VCaP (cell line): Measurements from ENCODE around the gene SPATA9.

Source experiments
- H3K27ac ChIP-seq: fragments of 450-650 bp; 2 replicates; pipeline ENCODE4 v1.5.1; 2017
- TF ChIP-seq, protein P1 (sequence below): fragments of 450-650 bp; conservative IDR thresholded peaks from 2 replicates; pipeline ENCODE4 v1.5.1; 2017; ENCODE audit warnings: mild to moderate bottlenecking, moderate library complexity

SPATA9 gene

DNA sequence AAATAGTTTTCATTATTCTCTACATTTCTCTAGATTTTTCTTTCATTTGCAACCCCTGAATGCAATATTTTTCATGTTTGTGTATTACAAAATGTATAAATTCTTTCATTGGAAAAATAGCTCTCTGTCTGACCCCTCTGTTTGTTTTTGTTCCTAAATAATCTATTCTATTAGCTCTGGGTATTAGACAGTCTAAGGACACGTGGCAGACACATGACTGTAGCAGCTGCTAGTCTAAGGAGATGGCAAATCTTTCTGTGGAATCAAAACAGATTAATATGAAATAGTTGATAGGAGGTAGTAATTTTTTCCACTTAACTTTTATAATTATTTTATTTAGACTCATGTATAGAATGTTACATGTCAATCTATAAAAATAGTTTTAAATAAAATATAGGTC is 21.4 kb upstream of the SPATA9 start:
- no peak overlapping the region for H3K27ac ChIP-seq
- TF ChIP-seq, protein P1, sequence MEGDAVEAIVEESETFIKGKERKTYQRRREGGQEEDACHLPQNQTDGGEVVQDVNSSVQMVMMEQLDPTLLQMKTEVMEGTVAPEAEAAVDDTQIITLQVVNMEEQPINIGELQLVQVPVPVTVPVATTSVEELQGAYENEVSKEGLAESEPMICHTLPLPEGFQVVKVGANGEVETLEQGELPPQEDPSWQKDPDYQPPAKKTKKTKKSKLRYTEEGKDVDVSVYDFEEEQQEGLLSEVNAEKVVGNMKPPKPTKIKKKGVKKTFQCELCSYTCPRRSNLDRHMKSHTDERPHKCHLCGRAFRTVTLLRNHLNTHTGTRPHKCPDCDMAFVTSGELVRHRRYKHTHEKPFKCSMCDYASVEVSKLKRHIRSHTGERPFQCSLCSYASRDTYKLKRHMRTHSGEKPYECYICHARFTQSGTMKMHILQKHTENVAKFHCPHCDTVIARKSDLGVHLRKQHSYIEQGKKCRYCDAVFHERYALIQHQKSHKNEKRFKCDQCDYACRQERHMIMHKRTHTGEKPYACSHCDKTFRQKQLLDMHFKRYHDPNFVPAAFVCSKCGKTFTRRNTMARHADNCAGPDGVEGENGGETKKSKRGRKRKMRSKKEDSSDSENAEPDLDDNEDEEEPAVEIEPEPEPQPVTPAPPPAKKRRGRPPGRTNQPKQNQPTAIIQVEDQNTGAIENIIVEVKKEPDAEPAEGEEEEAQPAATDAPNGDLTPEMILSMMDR: no peak

DNA sequence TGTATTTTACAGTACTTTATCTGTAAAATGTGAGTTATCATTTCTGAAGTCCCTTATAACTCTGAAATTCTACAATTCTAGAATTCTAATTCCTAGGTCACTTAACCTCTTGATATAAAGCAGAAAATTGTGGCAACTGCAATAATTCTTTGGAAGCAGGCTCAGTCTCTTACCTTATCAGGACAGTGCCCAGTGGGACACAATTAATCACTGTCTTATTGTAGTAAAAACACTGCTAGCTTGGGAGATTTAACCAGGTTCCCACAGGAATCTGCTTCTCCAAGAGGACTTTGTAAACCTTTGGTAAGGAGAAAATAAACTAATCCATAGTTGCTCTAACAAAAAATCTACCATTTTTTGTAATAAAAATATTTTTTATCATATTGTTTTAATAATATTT is 18.3 kb upstream of the SPATA9 start:
- TF ChIP-seq, protein P1: no peak
- H3K27ac ChIP-seq: no peak overlapping the region

DNA sequence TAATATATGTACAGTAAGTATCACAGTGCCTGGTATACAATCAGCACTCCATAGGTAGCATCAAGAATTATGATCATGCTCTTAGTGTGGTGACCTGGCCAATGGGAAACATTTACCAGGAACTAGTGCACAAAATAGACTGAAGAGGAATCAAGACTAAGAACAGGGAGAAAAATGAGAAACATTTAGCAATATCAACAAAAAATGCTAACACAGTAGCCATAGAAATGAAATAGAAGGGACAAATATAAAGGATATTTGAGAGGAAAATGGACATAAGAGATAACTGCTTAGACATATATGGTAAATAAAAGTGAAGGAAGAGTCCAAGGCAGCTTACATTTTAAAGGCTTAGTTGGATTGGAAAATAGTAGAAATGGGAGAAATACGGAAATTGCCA is 16.5 kb upstream of the SPATA9 start:
- TF ChIP-seq, protein P1: no peak
- no peak overlapping the region; the same call in 1 of the 2 replicates for H3K27ac ChIP-seq

DNA sequence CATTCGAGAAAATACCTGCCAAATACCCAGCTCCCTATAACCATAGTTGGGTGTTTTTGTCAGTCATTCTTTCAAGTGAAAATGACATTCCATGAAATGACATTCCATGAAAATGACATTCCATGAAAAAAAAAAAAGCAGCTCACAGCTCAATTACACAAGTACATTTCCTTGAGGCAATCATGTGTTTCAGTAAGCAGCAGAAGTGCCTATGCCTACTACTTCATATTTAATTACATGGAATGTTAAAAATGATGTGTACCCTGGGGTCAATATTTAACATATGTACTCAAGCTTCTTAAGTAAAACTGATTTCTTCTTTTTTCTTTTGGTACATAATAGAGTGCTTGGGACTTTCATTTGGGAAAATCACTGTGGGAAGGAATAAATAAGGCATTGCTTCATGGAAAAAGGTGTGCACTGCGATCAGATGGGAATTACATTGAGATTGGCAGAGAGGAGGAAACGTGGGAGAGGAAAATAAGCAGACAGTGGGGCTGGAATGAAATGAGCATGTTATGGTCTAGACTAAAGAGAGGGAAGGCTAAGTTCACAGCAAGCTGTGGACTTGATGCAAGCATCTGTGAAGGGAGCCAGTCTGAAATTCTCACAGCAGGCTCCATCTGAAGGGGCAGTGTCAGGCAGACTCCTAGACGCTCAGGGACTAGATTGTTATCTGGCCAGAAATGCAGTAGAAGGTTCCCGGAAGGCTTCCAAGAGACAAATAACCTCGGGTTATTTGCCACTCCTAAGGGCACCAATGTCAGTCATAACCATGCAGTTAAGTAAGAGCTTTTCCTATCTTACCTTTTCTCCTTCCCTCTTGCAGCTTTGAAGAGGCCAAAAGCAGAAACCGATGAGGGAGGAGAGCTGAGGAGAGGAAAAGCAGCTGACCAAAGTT is 15.2 kb upstream of the SPATA9 start:
- TF ChIP-seq, protein P1: no peak
- H3K27ac ChIP-seq: peak overlapping the region; percentile 45

DNA sequence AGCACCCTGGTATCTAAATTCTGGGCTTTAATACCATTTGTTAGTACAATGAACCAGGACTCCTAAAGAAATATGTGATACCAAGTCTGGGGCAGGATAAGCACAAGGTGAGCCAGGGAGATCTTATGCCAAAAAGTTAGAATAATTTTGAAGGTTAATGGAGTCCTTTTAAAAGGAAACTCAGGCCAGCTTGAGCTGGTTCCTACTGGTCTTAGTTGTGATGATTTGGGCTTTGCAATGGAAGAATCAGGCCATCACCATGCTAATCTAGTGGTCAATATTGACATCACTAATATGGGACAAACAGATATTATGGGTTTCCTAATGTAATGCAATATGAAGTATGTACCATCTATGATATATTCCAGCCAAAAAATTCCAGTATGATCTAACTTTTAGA is 7.5 kb upstream of the SPATA9 start:
- TF ChIP-seq, protein P1: no peak
- no peak overlapping the region for H3K27ac ChIP-seq

DNA sequence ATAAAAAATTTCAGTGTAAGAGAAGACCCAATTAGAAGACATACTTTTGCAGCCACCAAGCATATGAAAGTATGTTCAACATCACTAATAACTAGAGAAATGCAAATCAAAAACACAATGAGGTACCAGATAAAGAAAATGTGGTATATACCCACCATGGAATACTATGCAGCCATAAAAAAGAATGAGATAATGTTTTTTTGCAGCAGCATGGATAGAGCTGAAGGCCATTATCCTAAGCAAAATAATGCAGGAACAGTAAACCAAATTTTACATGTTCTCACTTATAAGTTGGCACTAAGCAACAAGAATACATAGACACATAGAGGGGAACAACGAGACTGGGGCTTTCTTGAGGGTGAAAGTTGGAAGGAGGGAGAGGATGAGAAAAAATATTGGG is 6.9 kb upstream of the SPATA9 start:
- TF ChIP-seq, protein P1: no peak

DNA sequence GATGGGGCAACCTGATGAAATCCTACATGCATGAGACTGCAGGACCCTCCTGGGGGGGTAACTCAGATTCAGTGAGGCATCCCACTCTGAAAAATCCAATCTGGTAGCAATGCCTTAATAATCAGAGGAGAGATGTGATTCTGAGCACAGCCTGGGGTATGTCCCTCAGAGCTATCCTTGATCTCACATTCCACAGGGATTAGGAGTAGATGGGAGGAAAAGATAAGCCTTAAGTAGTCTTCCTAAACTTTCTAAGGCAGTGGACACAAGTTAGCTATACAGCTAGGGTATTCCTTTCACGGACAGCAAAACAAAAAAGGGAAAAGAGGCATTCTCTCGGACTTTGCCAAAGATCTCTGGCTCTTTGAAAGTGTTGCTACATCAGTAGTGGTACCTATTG is 3.9 kb upstream of the SPATA9 start:
- no peak overlapping the region for H3K27ac ChIP-seq
- TF ChIP-seq, protein P1: no peak

More for the DNA sequence above, 6.9 kb upstream of the SPATA9 start:
- no peak overlapping the region for H3K27ac ChIP-seq
